Vagina (tissue), 2 donors: ENCODE data around the gene PCDHB13. TPM values are rescaled to one million over a fixed set of nuclear protein-coding genes. Genes with fewer than 3 reads are reported as not detected.
"Not testable (repeated sequence)": the region's sequence is repeated elsewhere in the genome, so short reads cannot be mapped to it uniquely, and the experiment has no call there.

Experiments used
- DNase-seq, 2 donors: peaks; one replicate each; pipeline ENCODE4 v3.0.0-alpha.2; 2017; ENCODE audit errors: extremely low spot score in 2 of 2
- H3K27ac ChIP-seq: fragments of 200-600 bp; sonication (generic); one replicate; pipeline ENCODE4 v1.5.1; 2019
- H3K27me3 ChIP-seq: fragments of 200-600 bp; sonication (generic); one replicate; pipeline ENCODE4 v1.5.1; 2019
- H3K36me3 ChIP-seq, 2 donors: fragments of 200-600 bp; sonication (generic); one replicate each; pipeline ENCODE4 v1.5.1; 2017 to 2019
- H3K4me1 ChIP-seq: fragments of 200-600 bp; sonication (generic); one replicate; pipeline ENCODE4 v1.5.1; 2019
- H3K4me3 ChIP-seq, 2 donors: fragments of 200-600 bp; sonication (generic); 1 replicate in 1 of 2; 2 replicates in 1 of 2; pipeline ENCODE4 v1.5.1; 2016 to 2019
- H3K9me3 ChIP-seq: fragments of 200-600 bp; sonication (generic); one replicate; pipeline ENCODE4 v1.5.1; 2019
- CTCF ChIP-seq, 3 experiments: fragments of 450-650 bp in 2 of 3; fragments of 200-600 bp in 1 of 3; sonication (generic) in 1 of 3; IDR thresholded peaks; one replicate each; pipeline ENCODE4 v1.5.1; 2017 to 2019; ENCODE audit warnings: antibody characterized with exemption in 3 of 3, mild to moderate bottlenecking in 2 of 3, moderate library complexity in 2 of 3
- POLR2A ChIP-seq, 2 donors: fragments of 450-650 bp; IDR thresholded peaks; one replicate each; pipeline ENCODE4 v1.6.1; 2017; ENCODE audit warnings: antibody characterized with exemption in 2 of 2, mild to moderate bottlenecking in 2 of 2, moderate library complexity in 2 of 2
- POLR2AphosphoS5 ChIP-seq, 2 donors: sonication (generic); formaldehyde crosslinking; IDR thresholded peaks; one replicate each; pipeline ENCODE4 v1.9.0; 2017; ENCODE audit warnings: antibody characterized with exemption in 2 of 2, mild to moderate bottlenecking in 2 of 2, low read depth in 1 of 2; ENCODE audit not compliant: insufficient read depth in 1 of 2
- intact Hi-C: fragments of 100-400 bp; cut with DNase I; formaldehyde crosslinking; loops from one replicate; pipeline ENCODE4 v1.15.1; 2023
- total RNA-seq: library from RNA; depleted of rRNA; stranded (reverse); fragments of >200 nt; gene quantifications from one replicate; pipeline ENCODE4 v1.2.3, GENCODE V29; 2016

Gene PCDHB13
- total RNA-seq, 1 donor from 2014 or later, result 3.7 TPM

DNA sequence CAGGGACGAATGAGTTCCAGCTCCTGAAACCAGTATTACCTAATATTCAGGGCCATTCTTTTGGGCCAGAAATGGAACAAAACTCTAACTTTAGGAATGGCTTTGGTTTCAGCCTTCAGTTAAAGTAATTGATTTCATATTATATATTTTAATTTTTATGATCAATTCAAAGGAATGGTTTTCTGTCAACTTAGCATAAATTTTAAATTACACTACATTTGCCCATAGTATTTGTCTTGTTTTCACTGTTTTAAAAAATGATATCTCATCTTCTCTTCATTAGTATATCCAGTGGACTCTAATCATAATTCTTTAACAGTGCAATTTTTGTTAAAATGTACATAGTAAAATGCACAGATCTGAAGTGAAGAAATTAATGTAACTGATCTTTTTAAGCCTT is 33.4 kb upstream of the PCDHB13 start:
- intact Hi-C loops, result no loop called here
- no peaks in the 10 kb centered on the region for H3K27me3 ChIP-seq
- no peak overlapping the region for H3K4me3 ChIP-seq
- H3K9me3 ChIP-seq, result peaks cover 35% of the 10 kb centered on the region
- H3K27ac ChIP-seq, result no peak overlapping the region
- no peaks in the 10 kb centered on the region for H3K36me3 ChIP-seq
- no peak for DNase-seq
- TF ChIP-seq CTCF (IDR thresholded peaks at IDR 0.05) (no peak), POLR2AphosphoS5 (IDR thresholded peaks at IDR 0.05; ENCODE audit: insufficient read depth in 1 of 2, low read depth in 1 of 2) (no peak), POLR2A (IDR thresholded peaks at IDR 0.05) (no peak)
- no peaks in the 10 kb centered on the region for H3K4me1 ChIP-seq

GRCh38 chr5:141182248-141182647 is 31.5 kb upstream of the PCDHB13 start, which contains the start of gene PCDHB16:
PCDHB16 (plus strand) TSS chr5:141182387; CDS start chr5:141182560, 173 bp downstream.
- DNase-seq, result no peak
- peak within 1 kb of the TSS; percentile 9 to 39 for H3K4me3 ChIP-seq
- H3K36me3 ChIP-seq, result no peaks in the 10 kb centered on the region
- peaks cover 32% of the 10 kb centered on the region for H3K9me3 ChIP-seq
- H3K27me3 ChIP-seq, result no peaks in the 10 kb centered on the region
- peak in 1 of 3 experiments; percentile 28 for TF ChIP-seq CTCF (IDR thresholded peaks at IDR 0.05)
- no peak for TF ChIP-seq POLR2AphosphoS5 (IDR thresholded peaks at IDR 0.05; ENCODE audit: insufficient read depth in 1 of 2, low read depth in 1 of 2)
- H3K27ac ChIP-seq, result peak within 1 kb of the TSS; percentile 24
- intact Hi-C loops, result no loop called here
- H3K4me1 ChIP-seq, result no peaks in the 10 kb centered on the region

GRCh38 chr5:141184117-141184855 is 29.4 kb upstream of the PCDHB13 start:
- peaks cover 27% of the 10 kb centered on the region for H3K9me3 ChIP-seq
- DNase-seq, H3K4me1 ChIP-seq, H3K27ac ChIP-seq, H3K36me3 ChIP-seq, H3K4me3 ChIP-seq, intact Hi-C loops, H3K27me3 ChIP-seq: not testable (repeated sequence)

DNA sequence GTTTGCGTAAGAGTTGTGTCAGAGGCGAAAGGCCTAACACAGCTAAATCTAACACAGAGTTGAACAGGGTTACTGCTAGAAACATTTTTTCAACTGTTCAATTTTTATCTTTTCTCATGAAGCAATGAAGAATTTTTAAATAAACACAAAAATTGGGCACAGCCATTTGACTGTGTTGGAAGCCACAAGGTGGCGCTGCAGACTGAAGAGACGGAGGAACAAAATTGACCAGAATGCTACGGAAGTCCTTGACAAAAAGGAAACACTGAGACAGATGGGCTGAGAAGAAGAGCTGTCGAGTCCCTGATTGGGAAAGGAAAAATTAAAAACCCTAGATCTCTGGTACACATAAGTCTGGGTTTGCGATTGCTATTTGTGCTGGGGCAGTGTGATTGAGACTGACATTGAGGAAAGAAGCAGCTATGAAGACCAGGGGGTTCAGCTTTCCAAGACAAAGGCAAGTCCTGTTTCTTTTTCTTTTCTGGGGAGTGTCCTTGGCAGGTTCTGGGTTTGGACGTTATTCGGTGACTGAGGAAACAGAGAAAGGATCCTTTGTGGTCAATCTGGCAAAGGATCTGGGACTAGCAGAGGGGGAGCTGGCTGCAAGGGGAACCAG is 26.7 kb upstream of the PCDHB13 start, which contains the start of gene PCDHB9:
TSS of gene PCDHB9 (plus strand) at position 265 of the 616 bp plus-strand sequence. CDS start at position 423, 158 bp downstream.
- H3K27ac ChIP-seq, result no peak within 1 kb of the TSS
- TF ChIP-seq CTCF (IDR thresholded peaks at IDR 0.05) (no peak), POLR2AphosphoS5 (IDR thresholded peaks at IDR 0.05; ENCODE audit: insufficient read depth in 1 of 2, low read depth in 1 of 2) (no peak), POLR2A (IDR thresholded peaks at IDR 0.05) (no peak)
- no peak for DNase-seq
- H3K9me3 ChIP-seq, result peaks cover 26% of the 10 kb centered on the region
- intact Hi-C loops, result no loop called here
- H3K4me3 ChIP-seq, result no peak within 1 kb of the TSS
- H3K27me3 ChIP-seq, result no peaks in the 10 kb centered on the region
- no peaks in the 10 kb centered on the region for H3K36me3 ChIP-seq
- no peaks in the 10 kb centered on the region for H3K4me1 ChIP-seq

- intact Hi-C loops, H3K27me3 ChIP-seq: not testable (repeated sequence)
- H3K9me3 ChIP-seq, result peaks cover 28% of the 10 kb centered on the region
Measured at GRCh38 chr5:141188682-141189081, 25.0 kb upstream of the PCDHB13 start.

GRCh38 chr5:141189131-141189530 is 24.6 kb upstream of the PCDHB13 start:
- DNase-seq, H3K4me3 ChIP-seq, H3K27me3 ChIP-seq, H3K36me3 ChIP-seq, H3K27ac ChIP-seq, intact Hi-C loops, H3K4me1 ChIP-seq: not testable (repeated sequence)
- peaks cover 27% of the 10 kb centered on the region for H3K9me3 ChIP-seq

More at GRCh38 chr5:141188682-141189081, 25.0 kb upstream of the PCDHB13 start:
- not testable (repeated sequence) for H3K27ac ChIP-seq, H3K36me3 ChIP-seq, DNase-seq, H3K4me1 ChIP-seq, H3K4me3 ChIP-seq
